ENCODE data around the gene ANTXR1. TPM values are rescaled to one million over a fixed set of nuclear protein-coding genes. Genes with fewer than 3 reads are reported as not detected.

The ANTXR1 gene
- polyA plus RNA-seq, 1 of the 3 experiments (the other 2 are of a cell fraction) = 114 TPM

- peak; percentile 43; the same call in 1 of the 2 replicates for TF ChIP-seq FOSL2 (IDR thresholded peaks at IDR 0.05; ENCODE audit: borderline replicate concordance, low read depth)
- TF ChIP-seq RAD21 (IDR thresholded peaks at IDR 0.05; ENCODE audit: low read length) = no peak
- TF ChIP-seq MEF2A (IDR thresholded peaks at IDR 0.05; ENCODE audit: borderline replicate concordance, low read depth) = no peak
Observed at GRCh38 chr2:69291004-69291650, 278.1 kb downstream of the ANTXR1 start (continued).

- Histone ChIP-seq H3K9ac (no peak overlapping the region), H3K79me2 (ENCODE audit: insufficient read depth) (no peaks in the 10 kb centered on the region), H3K9me3 (no peaks in the 10 kb centered on the region), H3K4me3 (ENCODE audit: low read depth in 2 of 2, low read length in 1 of 2) (no peak overlapping the region), H4K20me1 (ENCODE audit: insufficient read depth) (no peaks in the 10 kb centered on the region), H3F3A (replicated peaks; ENCODE audit: insufficient read depth) (no peaks in the 10 kb centered on the region), H3K36me3 (replicated peaks in 1 of 2; ENCODE audit: control insufficient read depth in 1 of 2, insufficient read depth in 2 of 2, low read length in 1 of 2) (no peaks in the 10 kb centered on the region), H3K4me1 (ENCODE audit: control insufficient read depth in 1 of 2, insufficient read depth in 2 of 2, low read depth in 1 of 2, low read length in 1 of 2) (peaks cover 2 to 17% of the 10 kb centered on the region in 2 experiments; a peak in 3 of 4 replicates), H2AFZ (ENCODE audit: low read depth) (no peak overlapping the region), H3K27ac (ENCODE audit: low read depth in 2 of 2, low read length in 1 of 2) (peak overlapping the region; percentile 11 to 75; a peak in 3 of 4 replicates), H3K9me2 (no peaks in the 10 kb centered on the region), H3K4me2 (peak overlapping the region; percentile 38; the same call in 1 of the 2 replicates), H3K27me3 (ENCODE audit: insufficient read depth) (no peaks in the 10 kb centered on the region)
- POLR2A ChIA-PET = no interaction called here
- no peak for TF ChIP-seq FOXM1 (IDR thresholded peaks at IDR 0.05; ENCODE audit: low read depth)
- TF ChIP-seq RXRA (IDR thresholded peaks at IDR 0.05; ENCODE audit: borderline replicate concordance, low read depth) = no peak
- no peak for TF ChIP-seq TEAD4 (IDR thresholded peaks at IDR 0.05; ENCODE audit: borderline replicate concordance, insufficient read depth)
- TF ChIP-seq FOSL2 (IDR thresholded peaks at IDR 0.05; ENCODE audit: borderline replicate concordance, low read depth) = no peak
- no peak for TF ChIP-seq GABPA (IDR thresholded peaks at IDR 0.05; ENCODE audit: low read depth)
- TF ChIP-seq EZH2phosphoT487 (IDR thresholded peaks at IDR 0.05; ENCODE audit: borderline replicate concordance, low read depth) = no peak
- no peak for TF ChIP-seq RAD21 (IDR thresholded peaks at IDR 0.05; ENCODE audit: low read length)
- TF ChIP-seq MXI1 (IDR thresholded peaks at IDR 0.05; ENCODE audit: low read depth, low read length) = no peak
- CTCF ChIA-PET = interaction anchor here (1.3 kb wide), 1 partner anchor 279 kb away, joined by 3 read pairs; no protein-coding TSS in a partner anchor
- WGBS (ENCODE audit: low lambda C conversion rate) = 97% methylated on average over 3 of the region's 3 CpGs
- no peak for DNase-seq
Observed at GRCh38 chr2:69291721-69292120, 278.7 kb downstream of the ANTXR1 start.

GRCh38 chr2:69292256-69292655 lies 279.3 kb downstream of the ANTXR1 start:
- Histone ChIP-seq H3K9ac (no peak overlapping the region), H3F3A (replicated peaks; ENCODE audit: insufficient read depth) (no peaks in the 10 kb centered on the region), H3K36me3 (replicated peaks in 1 of 2; ENCODE audit: control insufficient read depth in 1 of 2, insufficient read depth in 2 of 2, low read length in 1 of 2) (no peaks in the 10 kb centered on the region), H2AFZ (ENCODE audit: low read depth) (no peak overlapping the region), H3K27ac (ENCODE audit: low read depth in 2 of 2, low read length in 1 of 2) (peak overlapping the region in 1 of 2 experiments; percentile 75; a peak in 2 of 4 replicates), H3K4me3 (ENCODE audit: low read depth in 2 of 2, low read length in 1 of 2) (no peak overlapping the region), H3K27me3 (ENCODE audit: insufficient read depth) (no peaks in the 10 kb centered on the region), H3K79me2 (ENCODE audit: insufficient read depth) (no peaks in the 10 kb centered on the region), H3K4me2 (0 out of 2 replicates have a peak overlapping the region, but pooled peaks have one; percentile 38), H3K9me3 (no peaks in the 10 kb centered on the region), H3K9me2 (no peaks in the 10 kb centered on the region), H4K20me1 (ENCODE audit: insufficient read depth) (no peaks in the 10 kb centered on the region), H3K4me1 (ENCODE audit: control insufficient read depth in 1 of 2, insufficient read depth in 2 of 2, low read depth in 1 of 2, low read length in 1 of 2) (peaks cover 2 to 18% of the 10 kb centered on the region in 2 experiments; a peak in 3 of 4 replicates)
- whole genome bisulfite sequencing (ENCODE audit: low lambda C conversion rate) = 73% methylated on average over 3 of the region's 3 CpGs
- no peak for DNase-seq
- CTCF ChIA-PET = no interaction called here
- POLR2A ChIA-PET = no interaction called here
- TF ChIP-seq TCF12 (IDR thresholded peaks at IDR 0.05) (no peak), EZH2phosphoT487 (IDR thresholded peaks at IDR 0.05; ENCODE audit: borderline replicate concordance, low read depth) (no peak), RCOR1 (IDR thresholded peaks at IDR 0.05; ENCODE audit: low read length) (no peak), FOSL2 (IDR thresholded peaks at IDR 0.05; ENCODE audit: borderline replicate concordance, low read depth) (no peak), EP300 (IDR thresholded peaks at IDR 0.05; ENCODE audit: borderline replicate concordance in 1 of 2, low read depth in 1 of 2, low read length in 1 of 2) (no peak), TAF1 (IDR thresholded peaks at IDR 0.05; ENCODE audit: borderline replicate concordance, low read depth, low read length) (no peak), USF2 (IDR thresholded peaks at IDR 0.05; ENCODE audit: borderline replicate concordance, low read depth, low read length) (no peak), REST (IDR thresholded peaks at IDR 0.05; ENCODE audit: low read depth, low read length) (no peak), CTCF (IDR thresholded peaks at IDR 0.05) (no peak), USF1 (IDR thresholded peaks at IDR 0.05; ENCODE audit: borderline replicate concordance, low read depth) (no peak)

Measured in SK-N-SH (cell line).